T1000 (cell line): ENCODE results near the gene EYA4.
A peak's percentile ranks its signal among the peaks of the same experiment; 100 is the strongest.

ENCODE experiments used
- DNase-seq: peaks from one replicate; lab custom pipeline; 2025; ENCODE audit warnings: mixed read lengths; lab: John Stamatoyannopoulos, UW

Gene EYA4

DNA sequence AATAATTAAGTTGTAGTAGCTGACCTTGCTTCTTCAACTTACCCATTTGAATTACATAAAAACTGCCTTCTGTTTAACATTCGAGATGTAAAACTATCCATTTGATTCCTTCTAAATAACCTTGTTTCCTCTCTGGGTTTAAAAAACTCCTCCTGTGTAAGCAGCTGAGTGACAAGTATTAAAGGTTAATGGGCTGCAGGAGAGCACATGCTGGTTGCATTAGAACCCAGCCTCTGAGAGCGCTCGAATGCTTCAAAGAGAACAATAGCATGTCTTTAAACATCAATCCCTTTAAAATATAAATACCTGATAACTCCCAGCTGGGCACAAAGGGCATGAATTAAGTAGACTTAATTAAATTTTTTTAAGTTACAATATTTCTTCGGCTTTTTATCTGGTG lies 215.8 kb downstream of the EYA4 start:
- DNase-seq = no peak

DNA sequence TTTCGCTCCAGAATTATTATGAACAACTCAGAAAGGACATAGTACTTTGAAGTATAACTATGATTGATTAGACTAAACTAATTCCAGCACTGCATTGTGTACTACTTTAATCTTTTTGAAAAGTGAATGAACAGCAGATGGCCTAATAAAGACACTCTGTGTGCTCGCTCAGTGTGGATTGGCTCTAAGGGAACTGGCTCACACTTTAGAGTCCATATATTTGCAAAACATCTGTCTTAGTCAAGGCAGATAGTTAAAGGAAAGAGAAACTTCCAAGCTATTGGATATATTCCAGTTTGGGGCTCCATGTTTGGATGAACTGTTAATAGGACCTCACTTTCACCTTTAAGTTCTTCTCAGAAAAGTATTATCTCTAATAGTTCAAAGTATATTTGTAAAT lies 218.9 kb downstream of the EYA4 start:
- no peak for DNase-seq

DNA sequence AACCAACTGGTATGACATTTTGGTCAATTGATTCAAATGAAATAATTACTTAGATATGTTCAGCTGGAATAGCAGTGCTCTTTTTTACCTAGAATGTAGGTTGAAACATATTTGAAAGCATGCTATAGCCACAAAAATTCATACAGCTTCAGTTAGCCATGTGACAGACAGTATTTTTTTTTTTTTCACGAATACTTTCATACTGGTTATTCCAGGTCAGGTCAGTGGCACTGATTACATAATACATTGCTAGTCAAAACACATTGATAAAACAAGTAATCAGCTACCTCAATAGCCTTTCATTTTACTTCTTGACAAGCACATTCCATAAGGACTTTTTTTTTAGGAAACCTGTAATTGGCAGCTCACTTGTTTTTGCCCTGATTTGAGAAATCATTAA lies 222.6 kb downstream of the EYA4 start:
- no peak for DNase-seq

DNA sequence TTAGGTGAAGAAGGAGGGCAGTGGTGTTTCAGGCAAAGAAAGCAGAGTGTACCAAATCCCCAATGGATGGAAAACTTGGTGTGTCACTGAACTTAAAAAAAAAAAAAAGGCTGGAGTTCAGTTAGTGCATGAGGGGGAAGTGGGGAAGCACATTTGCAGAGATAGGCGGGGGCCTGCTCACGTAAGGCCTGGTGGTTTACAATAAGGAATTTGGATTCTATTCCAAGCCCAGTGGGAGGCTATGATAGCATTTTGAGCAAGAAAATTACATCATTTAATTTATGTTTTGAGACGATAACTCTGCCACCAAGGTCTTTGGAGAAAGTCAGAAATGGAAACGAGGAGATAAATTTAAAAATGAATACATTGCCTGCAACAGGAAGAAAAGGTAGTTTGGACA lies 225.5 kb downstream of the EYA4 start:
- no peak for DNase-seq

DNA sequence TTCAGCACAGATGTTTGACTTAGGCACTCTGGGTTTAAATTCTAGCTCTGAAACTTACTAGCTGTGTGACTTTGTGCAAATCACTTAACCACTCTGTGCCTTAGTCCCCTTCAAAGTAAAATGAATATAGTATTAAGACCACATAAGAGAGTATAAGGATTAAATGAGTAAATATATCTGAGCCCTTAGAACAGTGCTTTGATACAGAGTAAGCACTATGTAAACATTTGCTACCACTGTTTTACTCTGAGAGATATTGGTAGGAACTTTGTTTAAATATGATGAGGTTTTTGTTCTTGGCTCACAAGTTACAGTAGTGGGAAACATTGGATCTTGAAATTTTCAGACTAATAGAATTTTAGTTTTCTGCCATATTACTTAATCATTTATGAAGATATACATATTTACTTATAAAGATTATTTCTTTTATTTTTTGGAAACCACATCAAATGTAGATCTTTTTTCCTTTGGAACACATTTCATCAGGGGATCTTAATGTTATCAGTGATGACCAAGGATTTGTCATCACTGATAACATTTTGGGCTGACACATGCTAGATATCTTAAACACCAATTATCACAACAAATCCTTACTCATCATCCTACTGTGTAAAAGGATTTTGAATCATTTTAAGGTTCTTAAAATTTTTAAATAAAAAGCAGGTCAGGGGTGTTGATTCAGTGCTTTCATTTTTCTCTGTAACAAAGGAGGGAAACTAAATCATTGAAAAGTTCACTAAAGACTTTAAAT lies 226.2 kb downstream of the EYA4 start:
- DNase-seq = no peak

DNA sequence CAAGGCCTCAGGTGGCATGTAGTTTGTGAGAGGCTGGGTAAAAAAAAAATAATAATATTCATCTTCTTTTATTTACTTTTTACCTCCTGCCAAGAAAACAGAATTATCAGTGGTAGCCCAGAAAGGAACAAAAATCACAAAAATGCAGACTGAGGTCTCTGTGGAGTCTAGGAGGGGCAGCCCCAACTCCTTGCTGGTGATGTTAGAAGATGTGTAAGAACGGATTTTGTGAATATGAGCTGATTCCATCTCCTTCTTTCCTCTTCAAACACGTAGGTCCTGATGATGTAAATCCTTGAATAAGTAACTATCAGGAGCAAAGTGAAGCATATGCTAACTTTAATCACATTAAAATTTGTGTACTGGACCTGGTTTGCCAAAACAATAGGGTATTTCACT lies 226.8 kb downstream of the EYA4 start:
- no peak for DNase-seq

DNA sequence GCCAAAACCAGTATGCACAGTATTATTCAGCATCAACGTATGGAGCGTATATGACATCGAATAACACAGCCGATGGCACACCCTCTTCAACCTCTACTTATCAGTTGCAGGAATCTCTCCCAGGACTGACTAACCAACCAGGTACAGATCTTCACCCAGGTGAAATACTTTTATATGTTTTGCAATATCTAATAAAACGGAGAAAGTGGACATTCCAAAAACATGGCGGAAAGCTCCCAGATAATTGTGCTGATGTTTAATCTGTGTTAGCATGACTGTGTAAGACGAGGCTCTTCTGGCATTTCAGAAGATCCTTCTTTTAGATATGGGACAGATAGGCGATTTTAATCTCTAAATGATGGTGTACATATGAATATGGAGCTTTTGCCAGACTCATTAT lies 227.4 kb downstream of the EYA4 start:
- DNase-seq = no peak

DNA sequence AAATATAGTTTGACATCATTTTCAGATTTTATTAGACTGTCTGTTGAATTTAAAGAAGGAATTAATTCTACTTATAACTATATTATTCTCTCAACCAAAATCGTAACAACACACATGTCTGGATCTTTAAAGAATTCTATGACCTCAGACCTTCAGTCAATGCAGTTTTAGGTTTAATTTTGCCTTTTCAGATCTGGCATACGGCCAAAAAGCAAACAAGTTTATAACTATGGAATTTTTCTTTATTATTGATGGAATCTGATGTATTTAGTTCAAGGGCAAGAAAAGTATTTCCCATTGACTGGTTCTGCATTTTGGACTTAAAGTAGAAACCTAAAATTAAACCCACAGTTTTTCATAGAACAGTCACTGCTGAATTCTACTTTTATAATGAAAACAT lies 233.4 kb downstream of the EYA4 start:
- no peak for DNase-seq

DNA sequence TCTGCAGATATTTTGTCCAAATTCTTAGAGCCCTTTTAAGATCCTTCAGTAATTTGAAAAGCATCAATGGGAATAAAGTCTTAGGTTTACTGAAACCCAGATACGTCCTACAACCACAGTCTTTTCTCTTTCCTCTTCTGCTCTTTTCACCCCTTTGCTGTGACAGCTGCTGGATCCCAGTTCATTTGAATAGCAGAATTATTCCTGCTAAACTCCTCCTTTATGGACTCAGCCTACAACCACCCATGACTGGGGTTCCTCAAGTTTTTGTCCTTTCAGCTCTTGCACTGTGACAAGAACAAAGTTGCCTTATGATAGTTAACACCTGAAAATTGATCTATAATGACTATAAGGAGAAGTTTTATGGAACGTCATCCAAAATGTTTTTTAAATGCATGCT lies 237.5 kb downstream of the EYA4 start:
- DNase-seq = no peak

DNA sequence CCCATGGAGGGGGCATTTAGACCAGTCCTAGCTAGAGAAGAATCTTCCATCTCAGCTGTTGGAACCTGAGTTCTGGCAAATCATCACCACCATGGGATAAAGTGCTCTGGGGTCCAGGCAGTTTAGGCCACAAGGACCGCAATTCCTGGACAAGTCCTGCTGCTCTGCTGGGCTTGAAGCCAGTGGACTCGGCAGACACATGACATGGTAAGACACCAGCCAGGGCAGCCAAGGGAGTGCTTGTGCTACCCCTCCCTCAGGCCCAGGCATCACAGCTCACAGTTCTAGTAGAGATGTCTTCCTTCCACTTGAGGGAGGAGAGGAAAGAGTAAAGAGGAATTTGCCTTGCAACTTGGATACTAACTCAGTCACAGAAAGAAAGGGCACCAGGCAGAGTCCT lies 246.0 kb downstream of the EYA4 start:
- DNase-seq = no peak

DNA sequence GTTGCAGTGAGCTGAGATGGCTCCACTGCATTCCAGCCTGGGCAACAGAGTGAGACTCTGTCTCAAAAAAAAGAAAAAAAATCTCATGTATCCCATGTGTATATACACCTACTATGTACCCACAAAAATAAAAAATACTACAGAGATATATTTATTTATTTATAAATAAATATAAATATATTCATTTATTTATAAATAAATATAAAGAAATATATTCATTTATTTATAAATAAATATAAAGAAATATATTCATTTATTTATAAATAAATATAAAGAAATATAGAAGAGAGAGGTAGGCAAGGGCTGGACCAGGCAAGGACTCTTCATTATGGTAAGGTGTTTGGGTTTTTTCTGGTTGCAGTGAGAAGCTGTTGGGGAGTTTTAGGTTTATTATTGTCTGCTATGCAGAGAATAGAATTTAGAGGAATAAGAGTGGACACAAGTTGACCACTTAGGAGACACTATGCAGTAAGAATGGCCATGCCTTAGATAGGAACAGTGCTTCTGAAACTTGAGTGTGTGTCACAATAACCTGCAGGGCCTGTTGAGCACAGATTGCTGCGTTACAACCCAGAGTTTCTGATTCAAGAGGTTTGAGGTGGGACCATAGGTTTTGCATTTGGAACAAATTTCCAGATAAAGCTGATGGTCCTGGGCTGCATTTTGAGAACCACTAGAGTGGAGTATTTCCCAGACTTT lies 254.2 kb downstream of the EYA4 start:
- no peak for DNase-seq

DNA sequence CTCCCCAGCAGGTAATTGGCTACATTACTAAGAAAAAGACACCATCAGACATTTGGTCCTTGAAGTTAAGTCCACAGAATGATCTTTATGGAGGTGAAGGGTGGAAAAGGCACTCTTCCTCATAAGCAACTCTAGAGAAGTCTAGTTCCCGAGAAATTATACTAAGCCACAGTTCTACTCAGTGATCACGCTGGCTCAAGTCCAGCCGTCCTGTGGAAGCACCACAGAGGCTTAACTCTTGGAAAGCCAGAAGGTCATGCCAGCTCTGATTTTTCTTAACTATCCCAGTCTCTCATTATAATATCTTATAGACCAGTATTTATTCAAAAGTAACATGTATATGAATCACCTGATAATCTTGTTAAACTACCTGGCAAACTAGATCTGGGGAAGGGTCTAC lies 258.5 kb downstream of the EYA4 start:
- DNase-seq = no peak

DNA sequence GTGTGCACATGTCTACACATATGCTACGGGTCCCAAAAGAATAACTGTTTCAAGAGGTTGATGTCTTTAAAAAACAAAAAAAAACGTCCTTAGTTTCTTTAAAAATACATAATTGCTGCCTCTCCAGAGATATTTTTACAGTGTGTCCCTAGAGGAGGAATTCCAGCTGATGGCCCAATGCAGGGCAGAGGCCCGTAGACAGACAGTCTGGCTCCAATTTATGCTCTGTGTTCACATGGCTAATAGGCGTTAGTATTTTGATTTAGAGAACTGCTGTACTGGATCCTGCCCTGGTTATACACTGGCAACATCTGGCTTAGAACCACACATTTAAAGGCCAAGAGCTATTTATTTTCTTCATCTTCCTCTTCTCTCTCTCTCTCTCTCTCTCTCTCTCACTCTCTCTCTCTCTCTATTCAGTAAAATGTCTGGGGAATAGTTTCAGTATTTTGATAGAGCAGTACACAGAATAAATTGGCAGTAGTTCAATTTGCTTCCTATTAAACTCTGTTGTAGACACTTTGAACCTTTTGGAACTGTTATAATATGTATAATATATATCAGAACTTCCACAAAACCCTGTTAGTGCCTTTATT lies 260.6 kb downstream of the EYA4 start:
- DNase-seq = no peak

DNA sequence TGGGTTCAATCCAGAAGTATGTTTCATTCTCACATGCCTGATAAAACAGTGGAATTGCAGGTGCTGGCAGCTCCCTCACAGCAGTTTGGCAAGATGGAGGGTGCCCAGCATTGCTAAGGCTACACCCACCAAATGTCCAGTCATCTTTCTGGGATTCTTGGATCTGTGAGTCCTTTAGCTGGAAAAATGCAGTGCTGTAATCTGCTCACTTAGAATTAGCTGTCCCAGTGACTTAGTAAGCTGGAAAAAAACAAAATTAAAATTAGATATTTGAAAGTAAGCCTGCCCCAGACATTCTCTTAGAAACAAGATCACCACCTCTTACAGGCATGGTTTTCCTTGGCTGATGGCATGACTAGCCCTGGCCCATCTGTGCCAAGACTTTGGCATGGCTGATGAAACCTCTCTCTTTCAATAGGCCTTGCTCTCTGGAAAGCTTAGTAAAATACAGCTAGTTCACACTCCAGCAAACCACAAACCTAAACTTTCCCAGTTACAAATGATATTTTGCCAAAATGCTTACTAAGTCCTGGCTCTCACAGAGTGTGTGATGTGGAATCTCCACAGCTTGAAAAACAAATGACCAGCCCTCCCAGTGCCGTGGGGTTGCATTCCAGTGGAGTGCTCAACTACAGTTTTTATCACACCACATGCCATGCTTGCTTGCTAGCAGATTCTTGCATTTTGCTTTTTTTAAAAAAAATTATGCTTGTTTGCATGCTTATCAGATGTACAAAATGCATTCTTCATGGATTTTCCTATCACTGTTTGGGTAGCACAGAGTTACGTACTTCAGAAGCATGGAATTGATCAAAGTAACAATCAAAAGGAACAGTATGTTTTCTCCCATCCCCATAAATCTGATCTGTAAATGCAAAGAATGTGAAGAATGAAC lies 261.5 kb downstream of the EYA4 start:
- DNase-seq = no peak

DNA sequence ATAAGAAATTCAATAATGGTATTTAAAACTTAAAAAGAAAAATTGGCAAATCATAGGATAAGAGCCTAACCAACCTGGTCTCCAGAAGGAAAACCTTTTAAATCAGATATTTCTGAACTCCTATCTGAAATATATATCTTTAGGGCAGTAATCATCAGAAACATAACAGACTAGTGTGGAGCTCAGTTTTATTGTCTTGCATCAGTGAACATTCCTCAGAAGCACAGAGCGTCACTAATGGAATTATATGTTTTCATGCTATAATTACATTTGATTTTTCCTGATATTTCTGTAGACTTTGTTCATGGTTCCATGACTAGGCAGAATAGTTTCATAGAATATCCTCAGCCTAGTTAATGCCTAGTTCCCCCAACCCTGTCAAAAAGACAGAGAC lies 262.2 kb downstream of the EYA4 start:
- DNase-seq = no peak

DNA sequence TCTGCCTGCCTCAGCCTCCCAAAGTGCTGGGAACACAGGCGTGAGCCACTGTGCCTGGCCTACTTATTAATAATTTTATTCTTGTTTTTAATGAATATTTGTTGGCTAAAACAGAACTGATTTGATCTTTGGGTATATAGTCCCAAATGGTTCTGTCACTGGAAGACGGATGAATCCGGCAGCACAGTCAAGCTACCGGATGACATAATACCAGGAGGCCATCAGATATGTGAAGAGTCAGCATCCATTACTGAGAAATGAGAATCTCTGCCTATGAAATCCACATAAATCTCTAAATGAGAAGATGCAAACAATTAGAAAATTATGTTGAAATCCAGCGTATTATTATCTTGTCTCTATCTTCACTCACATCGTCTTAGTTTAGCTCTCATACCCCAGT lies 263.0 kb downstream of the EYA4 start:
- DNase-seq = no peak

DNA sequence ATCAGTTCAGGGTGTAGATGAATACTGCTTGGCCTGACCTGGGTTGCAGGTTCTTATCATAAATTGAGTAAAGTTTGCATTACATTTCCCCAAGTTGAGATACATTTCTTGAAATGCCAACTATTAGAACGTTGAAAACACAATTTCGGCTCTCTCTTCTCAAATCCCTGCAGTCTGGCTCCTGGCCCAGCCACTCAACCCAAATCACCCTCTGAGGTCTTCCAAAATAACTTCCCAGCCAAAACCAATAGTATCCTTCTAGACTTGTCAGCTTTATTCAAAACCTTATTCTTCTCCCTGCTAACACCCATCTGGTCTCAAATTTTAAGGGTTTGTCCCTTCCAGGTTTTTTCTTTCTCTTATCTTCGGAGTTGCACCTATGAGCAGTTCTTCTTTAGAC lies 263.6 kb downstream of the EYA4 start:
- DNase-seq = no peak

DNA sequence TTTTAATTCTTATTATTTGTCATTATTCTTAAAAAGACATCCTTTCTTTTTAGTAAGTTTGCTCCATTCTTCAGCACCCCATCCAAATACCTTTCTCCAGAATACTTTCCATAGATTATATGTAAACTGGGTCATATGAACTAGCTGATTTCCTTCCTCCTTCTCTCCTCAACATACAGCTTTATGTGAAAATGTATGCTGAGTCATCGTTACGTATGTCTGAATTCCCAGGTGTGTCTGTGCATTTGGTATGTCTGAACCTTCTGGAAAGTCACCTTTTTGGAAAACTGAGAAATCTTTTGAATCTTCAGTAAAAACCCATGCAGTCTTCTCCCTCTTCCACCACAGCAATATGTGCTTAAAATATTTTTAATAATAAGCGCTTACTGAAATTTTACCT lies 264.5 kb downstream of the EYA4 start:
- DNase-seq = no peak

DNA sequence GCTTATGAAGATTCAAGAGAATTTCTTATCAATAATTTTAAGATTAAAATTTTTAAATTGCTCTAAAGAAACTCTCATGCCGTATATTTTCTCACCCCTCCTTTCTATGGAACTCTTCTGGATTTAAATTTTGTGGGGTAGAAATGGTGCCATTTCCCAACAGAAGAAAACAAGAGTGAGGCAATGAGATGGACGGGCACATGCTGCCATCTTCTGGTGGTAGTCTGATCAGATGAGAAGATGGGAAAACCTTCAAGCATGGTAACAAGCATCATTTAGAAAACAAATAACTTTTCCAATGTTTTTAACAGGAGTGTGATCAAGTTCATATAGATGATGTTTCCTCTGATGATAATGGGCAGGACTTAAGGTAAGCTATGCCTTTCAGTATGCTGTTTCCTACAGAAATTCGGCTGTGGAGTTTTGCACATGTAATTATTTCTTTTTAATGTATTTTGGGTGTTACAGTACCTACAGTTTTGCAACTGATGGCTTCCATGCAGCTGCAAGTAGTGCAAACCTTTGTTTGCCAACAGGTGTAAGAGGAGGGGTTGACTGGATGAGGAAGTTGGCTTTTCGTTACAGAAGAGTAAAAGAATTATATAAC lies 271.4 kb downstream of the EYA4 start:
- peak; percentile 27 for DNase-seq

DNA sequence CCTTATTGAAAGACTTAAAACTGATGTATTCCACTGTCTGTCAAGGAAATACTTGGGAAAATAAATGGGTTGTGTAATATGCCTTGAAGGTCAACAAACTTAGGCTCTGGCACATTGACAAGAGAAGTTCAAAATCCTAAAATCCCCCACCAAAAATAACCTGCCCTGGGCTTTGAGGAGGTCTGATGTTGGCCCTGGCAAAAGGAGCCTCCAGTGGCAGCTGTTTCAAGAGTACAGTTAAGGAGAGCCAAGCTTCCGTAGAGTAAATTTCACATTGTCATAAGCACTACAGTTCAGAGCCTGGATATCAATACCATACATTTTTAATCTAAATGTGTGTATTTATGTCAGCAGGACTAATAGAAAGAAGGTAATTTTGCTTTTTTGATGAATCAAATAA lies 282.7 kb downstream of the EYA4 start:
- DNase-seq = no peak

DNA sequence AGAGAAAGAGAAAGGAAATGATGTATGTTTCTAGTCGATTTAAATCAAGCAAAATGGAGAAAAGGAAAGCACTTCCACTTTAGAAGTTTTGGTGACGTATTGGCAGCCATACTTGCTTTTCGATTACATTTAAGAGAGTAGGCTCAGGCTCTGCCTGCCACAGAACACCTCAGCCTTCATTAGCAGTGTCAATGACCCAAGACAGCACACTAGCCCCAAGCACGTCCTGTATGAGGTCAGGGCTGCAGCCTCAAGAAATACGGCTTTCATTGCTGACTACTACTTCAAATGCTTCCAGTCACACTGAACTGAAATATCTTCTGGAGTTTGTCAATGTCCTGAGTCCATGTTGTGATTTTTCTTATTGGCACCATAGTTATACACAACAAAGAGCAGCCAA lies 285.3 kb downstream of the EYA4 start:
- DNase-seq = no peak

DNA sequence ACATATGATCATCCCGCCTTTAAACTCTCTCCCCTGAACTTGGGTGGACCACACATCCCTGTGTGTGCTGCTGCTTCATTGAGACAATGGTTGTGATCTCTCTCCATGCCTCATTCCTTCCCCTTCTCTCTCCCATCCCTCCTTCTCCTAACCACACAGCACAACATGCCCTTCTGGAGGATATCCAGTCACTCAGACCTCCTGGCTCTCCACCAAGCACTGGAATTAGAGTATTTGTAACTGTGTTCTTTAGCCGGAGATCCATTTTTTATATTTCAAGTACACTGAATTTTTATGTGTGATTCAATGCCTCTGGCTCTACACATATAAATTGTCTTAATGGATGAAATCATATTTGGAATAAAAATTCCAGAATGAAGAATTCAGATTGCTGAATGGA lies 287.4 kb downstream of the EYA4 start:
- DNase-seq = no peak
